Activated CD8-positive, alpha-beta memory T cell treated with anti-CD3 and anti-CD28 coated beads for 48 hours (primary cell): ENCODE measurements around the gene CD40.

ENCODE experiments used
- DNase-seq, 3 experiments: peaks; one replicate each; pipeline ENCODE4 v3.0.0-alpha.2; 2020; ENCODE audit warnings: low read depth in 2 of 3, low spot score in 2 of 3

The CD40 gene

GRCh38 chr20:46145713-46146112 is 27.6 kb downstream of the CD40 start:
- DNase-seq: no peak

- no peak for DNase-seq
These were observed 30.4 kb downstream of the CD40 start for GRCh38 chr20:46148313-46149208.

GRCh38 chr20:46150943-46151342 is 32.8 kb downstream of the CD40 start:
- DNase-seq: no peak

GRCh38 chr20:46151936-46152335 is 33.8 kb downstream of the CD40 start:
- no peak for DNase-seq

GRCh38 chr20:46152824-46153586 is 34.9 kb downstream of the CD40 start:
- DNase-seq: no peak

- no peak for DNase-seq
These were observed 36.2 kb downstream of the CD40 start for GRCh38 chr20:46154305-46154704.

GRCh38 chr20:46154796-46155195 is 36.7 kb downstream of the CD40 start:
- no peak for DNase-seq

- no peak for DNase-seq
These were observed 38.0 kb downstream of the CD40 start for GRCh38 chr20:46156065-46156464.

- no peak for DNase-seq
These were observed 39.0 kb downstream of the CD40 start for GRCh38 chr20:46157076-46157592.

- DNase-seq: no peak
These were observed 39.5 kb downstream of the CD40 start for GRCh38 chr20:46157625-46158024.

- DNase-seq: no peak
These were observed 40.4 kb downstream of the CD40 start for GRCh38 chr20:46158476-46158987.

GRCh38 chr20:46159101-46159897 is 41.2 kb downstream of the CD40 start:
- DNase-seq: no peak

- DNase-seq: no peak
These were observed 42.5 kb downstream of the CD40 start for GRCh38 chr20:46160661-46161060.

- no peak for DNase-seq
These were observed 43.8 kb downstream of the CD40 start for GRCh38 chr20:46161921-46162320.

- no peak for DNase-seq
These were observed 46.1 kb downstream of the CD40 start for GRCh38 chr20:46164254-46164653.

- DNase-seq: no peak
These were observed 49.0 kb downstream of the CD40 start for GRCh38 chr20:46167080-46167479.

- no peak for DNase-seq
These were observed 50.3 kb downstream of the CD40 start for GRCh38 chr20:46168438-46168837.

- no peak for DNase-seq
These were observed 51.4 kb downstream of the CD40 start for GRCh38 chr20:46169245-46170171.

- no peak for DNase-seq
These were observed 53.4 kb downstream of the CD40 start for GRCh38 chr20:46171476-46171875.

- no peak for DNase-seq
These were observed 53.8 kb downstream of the CD40 start for GRCh38 chr20:46171909-46172308.
